ENCODE measurements around the gene F13B. TPM values are rescaled to one million over a fixed set of nuclear protein-coding genes. Genes with fewer than 3 reads are reported as not detected.

Gene F13B
- total RNA-seq, 1 experiment from 2014 or later, result not detected

GRCh38 chr1:197001828-197002227, 65.2 kb downstream of the F13B start:
- intact Hi-C loops (cut with micrococcal nuclease), result no loop called here
- ChIA-PET POLR2A (no interaction called here), RAD21 (ENCODE audit: low non-redundant PET in 1 of 2, low total read pairs in 2 of 2, uncharacterized antibody in 2 of 2, unreplicated experiment in 2 of 2) (no interaction called here), CTCF (no interaction called here)
- TF ChIP-seq ATF3 (IDR thresholded peaks at IDR 0.05) (no peak), POLR2A (IDR thresholded peaks at IDR 0.05; ENCODE audit: borderline replicate concordance, extremely low read depth, insufficient read depth, insufficient read length) (no peak), ZFX (IDR thresholded peaks at IDR 0.05) (no peak), POLR2AphosphoS5 (IDR thresholded peaks at IDR 0.05; ENCODE audit: low read depth, low read length) (no peak), RAD21 (IDR thresholded peaks at IDR 0.05; ENCODE audit: low read depth) (no peak), SP1 (IDR thresholded peaks at IDR 0.05; ENCODE audit: low read depth) (no peak), ZBTB33 (IDR thresholded peaks at IDR 0.05; ENCODE audit: extremely low read depth, insufficient replicate concordance, low read length) (no peak), EZH2phosphoT487 (IDR thresholded peaks at IDR 0.05; ENCODE audit: borderline replicate concordance) (no peak), JUND (IDR thresholded peaks at IDR 0.05) (no peak), YY1 (IDR thresholded peaks at IDR 0.05; ENCODE audit: extremely low read depth, insufficient replicate concordance, low read depth, low read length) (no peak), EGR1 (IDR thresholded peaks at IDR 0.05; ENCODE audit: low read depth) (no peak), FOSL1 (IDR thresholded peaks at IDR 0.05; ENCODE audit: low read depth) (no peak), ZNF274 (IDR thresholded peaks at IDR 0.05; ENCODE audit: low read depth, low read length) (no peak), CEBPB (IDR thresholded peaks at IDR 0.05; ENCODE audit: low read depth) (no peak), REST (IDR thresholded peaks at IDR 0.05; ENCODE audit: low read depth) (no peak)
- Histone ChIP-seq H3K27ac (ENCODE audit: low read depth, low read length) (no peak overlapping the region), H3K4me1 (ENCODE audit: control insufficient read depth in 1 of 2, insufficient read depth in 2 of 2, low read length in 2 of 2) (no peaks in the 10 kb centered on the region), H3K9me2 (ENCODE audit: insufficient read depth) (no peaks in the 10 kb centered on the region), H4K20me1 (ENCODE audit: insufficient read depth) (no peaks in the 10 kb centered on the region), H3K9ac (ENCODE audit: low read length) (no peak overlapping the region), H3K9me3 (ENCODE audit: control insufficient read depth in 1 of 2, insufficient read depth in 1 of 2, low read depth in 1 of 2, low read length in 2 of 2) (no peaks in the 10 kb centered on the region), H3K4me3 (replicated peaks in 1 of 2; ENCODE audit: low read depth in 1 of 2, low read length in 2 of 2) (no peak overlapping the region), H3K36me3 (ENCODE audit: control insufficient read depth in 1 of 2, insufficient read depth in 2 of 2, low read length in 2 of 2) (no peaks in the 10 kb centered on the region), H3K27me3 (ENCODE audit: insufficient read depth, low read length) (no peaks in the 10 kb centered on the region), H2AFZ (ENCODE audit: low read depth, low read length, poor library complexity, severe bottlenecking) (no peak overlapping the region), H3K4me2 (ENCODE audit: low read length) (no peak overlapping the region), H3K79me2 (ENCODE audit: insufficient read depth, low read length) (no peaks in the 10 kb centered on the region)
- no peak for ATAC-seq
- DNase-seq (ENCODE audit: low read depth, low spot score), result no peak
- no TSS peak for BruUV-seq (replicated peaks)

All from HCT116 (cell line).